Muscle layer of colon (tissue), 2 donors: ENCODE measurements around the gene MIER2.

ENCODE experiments used
- H3K27ac ChIP-seq: one replicate; pipeline ENCODE4 v1.7.0; 2013; ENCODE audit warnings: low read depth, mild to moderate bottlenecking, low read length, moderate library complexity
- H3K27me3 ChIP-seq, 2 donors: one replicate each; pipeline ENCODE4 v1.7.0; 2013; ENCODE audit warnings: low read length in 2 of 2, mild to moderate bottlenecking in 2 of 2; ENCODE audit not compliant: insufficient read depth in 2 of 2, control insufficient read depth in 1 of 2
- H3K36me3 ChIP-seq: one replicate; pipeline ENCODE4 v1.7.0; 2013; ENCODE audit warnings: mild to moderate bottlenecking, low read length; ENCODE audit not compliant: insufficient read depth
- H3K4me1 ChIP-seq: one replicate; pipeline ENCODE4 v1.7.0; 2013; ENCODE audit warnings: mild to moderate bottlenecking, low read length; ENCODE audit not compliant: insufficient read depth
- H3K4me3 ChIP-seq, 2 donors: one replicate each; pipeline ENCODE4 v1.7.0; 2013; ENCODE audit warnings: low read length in 2 of 2, low read depth in 1 of 2, mild to moderate bottlenecking in 1 of 2, moderate library complexity in 1 of 2
- H3K9ac ChIP-seq: one replicate; pipeline ENCODE4 v1.7.0; 2013; ENCODE audit warnings: low read length
- H3K9me3 ChIP-seq: one replicate; pipeline ENCODE4 v1.7.0; 2013; ENCODE audit warnings: mild to moderate bottlenecking, low read length
- donor health status: abdominal sarcoma.
- donor health status: Adenocarcinoma of cecum.

Gene MIER2

GRCh38 chr19:289651-290371, 54.8 kb downstream of the MIER2 start:
- H3K27ac ChIP-seq: no peak overlapping the region
- no peak overlapping the region for H3K4me3 ChIP-seq
- H3K36me3 ChIP-seq: no peaks in the 10 kb centered on the region
- H3K9me3 ChIP-seq: no peaks in the 10 kb centered on the region
- no peak overlapping the region for H3K9ac ChIP-seq
- peaks cover 26 to 47% of the 10 kb centered on the region in 2 donors for H3K27me3 ChIP-seq
- H3K4me1 ChIP-seq: peaks cover 10% of the 10 kb centered on the region

DNA sequence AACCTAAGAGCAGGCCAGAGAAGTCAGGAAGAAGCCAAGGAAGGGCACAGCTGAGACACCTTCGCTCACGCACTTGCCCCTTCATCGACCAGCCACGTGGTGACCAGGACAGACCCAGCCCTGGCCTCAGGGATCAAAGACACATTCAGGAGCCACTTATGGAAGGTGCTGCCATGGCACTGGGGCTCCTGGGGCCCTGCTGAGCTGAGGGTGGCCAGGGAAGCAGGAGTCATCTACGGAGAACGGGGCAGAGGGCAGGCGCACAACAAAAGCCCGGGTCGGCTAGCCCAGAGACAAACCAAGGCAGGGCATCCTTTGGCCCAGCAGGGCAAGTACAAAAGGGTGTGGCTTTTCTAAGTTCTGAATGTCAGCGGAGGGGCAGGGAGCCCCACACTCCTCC, 55.7 kb downstream of the MIER2 start:
- Histone ChIP-seq H3K4me3 (no peak overlapping the region), H3K27ac (no peak overlapping the region)

DNA sequence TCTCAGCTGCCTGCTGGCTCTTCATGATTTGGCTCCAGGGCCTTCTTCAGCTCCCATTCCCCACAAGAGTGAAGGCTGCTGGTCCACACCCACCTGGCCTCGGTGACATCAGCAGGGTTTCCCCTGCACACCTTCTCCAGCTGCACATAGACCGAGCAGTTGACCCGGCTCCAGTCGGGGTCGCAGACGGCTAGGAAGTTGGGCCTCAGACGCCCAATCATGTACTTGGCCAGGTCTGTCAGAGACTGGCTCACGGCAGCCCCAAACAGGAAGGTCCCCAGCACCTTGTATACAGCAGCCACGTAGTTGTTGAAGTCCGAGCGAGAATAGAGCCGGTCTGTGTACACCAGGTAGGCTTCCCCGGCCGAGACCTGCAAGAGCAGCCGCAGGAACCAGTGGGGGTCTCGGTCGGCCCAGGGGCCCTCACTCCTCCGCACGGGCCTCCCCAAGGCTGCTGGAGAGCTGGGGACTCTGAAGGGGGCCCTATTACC, 57.2 kb downstream of the MIER2 start:
- no peak overlapping the region for H3K9ac ChIP-seq
- no peaks in the 10 kb centered on the region for H3K36me3 ChIP-seq
- no peak overlapping the region for H3K4me3 ChIP-seq
- H3K27me3 ChIP-seq: peaks cover 2 to 23% of the 10 kb centered on the region in 2 donors
- H3K9me3 ChIP-seq: no peaks in the 10 kb centered on the region
- no peaks in the 10 kb centered on the region for H3K4me1 ChIP-seq
- H3K27ac ChIP-seq: no peak overlapping the region

More for the DNA sequence above, 55.7 kb downstream of the MIER2 start:
- Histone ChIP-seq H3K9me3 (no peaks in the 10 kb centered on the region), H3K4me1 (peaks cover 4% of the 10 kb centered on the region), H3K9ac (no peak overlapping the region), H3K27me3 (peaks cover 17 to 38% of the 10 kb centered on the region in 2 donors), H3K36me3 (no peaks in the 10 kb centered on the region)

DNA sequence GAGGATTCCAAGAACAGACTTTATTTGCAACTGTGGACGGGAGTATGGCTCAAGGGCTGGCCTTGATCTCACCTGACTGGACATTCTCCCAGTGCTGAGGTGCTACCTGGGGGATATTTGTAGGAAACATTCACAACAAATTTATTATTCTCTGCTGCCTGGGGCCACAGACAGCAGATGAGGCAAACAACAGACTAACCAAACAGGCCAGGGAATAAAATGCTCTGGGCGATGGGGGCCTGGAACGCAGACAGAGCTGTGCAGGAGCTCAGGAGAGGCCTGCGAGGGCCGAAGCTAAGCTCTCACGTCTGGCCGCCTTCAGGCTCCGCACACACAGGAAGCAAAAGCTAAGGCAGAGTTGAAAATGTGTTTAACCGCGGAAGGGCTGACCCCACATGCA, 61.2 kb downstream of the MIER2 start:
- Histone ChIP-seq H3K4me1 (no peaks in the 10 kb centered on the region), H3K4me3 (no peak overlapping the region), H3K27ac (no peak overlapping the region), H3K9me3 (no peaks in the 10 kb centered on the region), H3K36me3 (no peaks in the 10 kb centered on the region), H3K27me3 (peaks cover 0 to 6% of the 10 kb centered on the region in 2 donors), H3K9ac (no peak overlapping the region)

DNA sequence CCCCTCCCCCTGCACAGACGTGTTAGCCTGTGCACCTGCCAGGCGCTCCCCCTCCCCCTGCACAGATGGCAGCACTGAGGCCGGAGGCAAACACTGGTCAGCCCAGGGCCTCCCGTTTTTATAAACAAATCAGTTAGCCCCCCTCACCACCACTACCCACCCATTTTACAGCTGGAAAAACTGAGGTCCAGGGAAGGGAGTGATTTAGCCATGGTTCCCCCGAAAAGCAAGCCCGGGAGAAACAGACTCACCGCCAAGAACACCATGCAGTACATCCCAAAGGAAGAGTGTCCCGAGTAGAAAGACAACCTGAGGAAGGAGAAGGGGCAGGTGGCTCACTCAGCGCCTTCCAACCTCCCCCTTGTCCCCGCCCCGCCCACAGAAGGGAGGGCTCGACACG, 62.1 kb downstream of the MIER2 start:
- no peak overlapping the region for H3K9ac ChIP-seq
- no peak overlapping the region for H3K27ac ChIP-seq
- no peaks in the 10 kb centered on the region for H3K4me1 ChIP-seq
- no peaks in the 10 kb centered on the region for H3K9me3 ChIP-seq
- H3K27me3 ChIP-seq: peaks cover 0 to 9% of the 10 kb centered on the region in 2 donors
- H3K36me3 ChIP-seq: no peaks in the 10 kb centered on the region
- H3K4me3 ChIP-seq: no peak overlapping the region

DNA sequence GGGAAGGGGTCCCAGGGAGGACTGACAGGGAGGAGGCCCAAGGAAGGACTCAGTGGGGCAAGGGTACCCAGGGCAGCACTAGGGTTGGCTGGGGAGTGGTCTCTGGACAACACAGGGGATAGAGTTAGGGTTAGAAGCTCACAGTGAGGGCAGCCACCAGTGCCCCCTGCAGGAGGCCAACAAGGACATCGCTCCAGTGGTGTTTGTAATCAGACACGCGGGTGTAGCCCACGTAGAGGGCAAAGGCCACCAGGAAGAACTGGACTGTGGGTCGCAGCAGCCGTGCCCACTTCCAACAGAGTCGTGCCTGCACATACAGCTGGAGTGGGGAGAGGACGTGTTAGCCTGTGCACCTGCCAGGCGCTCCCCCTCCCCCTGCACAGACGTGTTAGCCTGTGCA, 62.6 kb downstream of the MIER2 start:
- H3K9ac ChIP-seq: no peak overlapping the region
- H3K9me3 ChIP-seq: no peaks in the 10 kb centered on the region
- no peak overlapping the region for H3K4me3 ChIP-seq
- H3K27me3 ChIP-seq: peaks cover 0 to 13% of the 10 kb centered on the region in 2 donors
- H3K27ac ChIP-seq: no peak overlapping the region
- H3K36me3 ChIP-seq: no peaks in the 10 kb centered on the region
- H3K4me1 ChIP-seq: no peaks in the 10 kb centered on the region

GRCh38 chr19:281156-281853, 63.3 kb downstream of the MIER2 start:
- Histone ChIP-seq H3K4me1 (no peaks in the 10 kb centered on the region), H3K36me3 (no peaks in the 10 kb centered on the region), H3K4me3 (no peak overlapping the region), H3K9me3 (no peaks in the 10 kb centered on the region), H3K27me3 (peaks cover 0 to 13% of the 10 kb centered on the region in 2 donors), H3K27ac (no peak overlapping the region), H3K9ac (no peak overlapping the region)

DNA sequence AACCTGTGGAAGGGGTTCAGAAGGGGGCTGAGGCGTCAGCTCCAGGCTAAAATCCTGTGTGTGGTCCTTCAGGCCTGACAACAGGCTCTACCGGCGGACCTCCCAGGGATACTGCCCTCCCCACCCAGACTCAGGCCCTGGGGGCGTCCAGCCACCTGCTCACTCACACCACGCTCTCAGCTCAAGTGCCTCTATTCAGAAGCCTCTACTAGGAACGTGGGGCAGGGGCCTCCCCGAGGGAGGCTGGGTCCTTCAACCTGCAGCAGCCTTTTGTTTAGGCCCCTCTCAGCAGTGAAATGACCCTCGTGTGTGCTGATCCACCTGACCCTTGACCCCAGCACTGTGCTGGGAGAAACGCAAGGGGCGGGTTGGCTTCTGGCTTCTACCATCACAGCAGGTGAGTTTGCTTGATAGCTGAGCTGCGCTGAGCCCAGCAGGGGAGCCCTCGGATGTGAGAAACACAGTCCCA, 64.0 kb downstream of the MIER2 start:
- Histone ChIP-seq H3K9ac (no peak overlapping the region), H3K4me1 (no peaks in the 10 kb centered on the region), H3K36me3 (no peaks in the 10 kb centered on the region), H3K4me3 (no peak overlapping the region), H3K9me3 (no peaks in the 10 kb centered on the region), H3K27ac (no peak overlapping the region), H3K27me3 (peaks cover 0 to 13% of the 10 kb centered on the region in 2 donors)

DNA sequence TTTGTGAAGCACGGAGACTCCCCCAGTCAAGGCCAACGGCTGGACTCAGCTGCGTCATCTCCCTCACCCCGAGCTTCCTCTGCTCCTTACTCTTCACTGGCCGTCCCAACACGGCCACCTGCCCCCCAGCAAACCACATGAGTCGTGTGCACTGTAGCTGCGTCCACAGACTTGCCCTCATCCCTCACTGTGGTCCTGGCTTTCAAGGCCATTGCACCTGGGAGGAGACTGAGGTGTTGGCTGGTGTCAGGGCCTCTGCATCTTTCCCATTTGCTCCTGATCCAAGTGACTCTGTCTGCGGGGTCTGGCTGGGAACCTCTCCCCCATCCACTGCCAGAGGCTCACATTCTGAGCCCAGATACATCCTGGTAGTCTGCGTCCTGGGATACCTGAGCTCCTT, 64.9 kb downstream of the MIER2 start:
- no peaks in the 10 kb centered on the region for H3K36me3 ChIP-seq
- no peak overlapping the region for H3K27ac ChIP-seq
- H3K9me3 ChIP-seq: no peaks in the 10 kb centered on the region
- H3K27me3 ChIP-seq: peaks cover 0 to 13% of the 10 kb centered on the region in 2 donors
- H3K4me3 ChIP-seq: no peak overlapping the region
- no peaks in the 10 kb centered on the region for H3K4me1 ChIP-seq
- no peak overlapping the region for H3K9ac ChIP-seq

DNA sequence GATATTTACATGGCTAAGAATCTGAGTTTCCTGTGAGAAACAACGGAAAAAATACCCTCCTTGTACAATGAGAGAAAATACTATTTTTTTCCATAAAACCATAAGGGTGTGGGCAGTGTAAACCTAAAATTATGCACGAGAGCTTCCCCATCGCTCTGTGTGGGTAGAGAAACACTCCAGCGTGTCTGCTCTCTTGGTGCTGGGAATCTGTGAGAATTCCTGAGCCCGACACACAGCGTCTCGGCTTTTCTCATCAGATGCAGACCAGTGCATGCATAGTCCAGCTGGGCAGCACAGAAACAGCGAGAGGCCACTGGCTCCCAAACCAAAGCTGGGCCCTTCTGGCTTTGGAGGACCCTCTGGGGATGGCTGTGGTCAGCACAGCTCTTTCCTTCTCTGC, 65.4 kb downstream of the MIER2 start:
- H3K27ac ChIP-seq: no peak overlapping the region
- no peak overlapping the region for H3K4me3 ChIP-seq
- no peaks in the 10 kb centered on the region for H3K4me1 ChIP-seq
- no peaks in the 10 kb centered on the region for H3K36me3 ChIP-seq
- no peak overlapping the region for H3K9ac ChIP-seq
- H3K9me3 ChIP-seq: no peaks in the 10 kb centered on the region
- peaks cover 0 to 13% of the 10 kb centered on the region in 2 donors for H3K27me3 ChIP-seq

GRCh38 chr19:277581-278165, 66.9 kb downstream of the MIER2 start:
- H3K27me3 ChIP-seq: peaks cover 0 to 13% of the 10 kb centered on the region in 2 donors
- H3K9ac ChIP-seq: no peak overlapping the region
- H3K27ac ChIP-seq: no peak overlapping the region
- no peaks in the 10 kb centered on the region for H3K36me3 ChIP-seq
- H3K9me3 ChIP-seq: no peaks in the 10 kb centered on the region
- no peaks in the 10 kb centered on the region for H3K4me1 ChIP-seq
- no peak overlapping the region for H3K4me3 ChIP-seq
